Mucosa of gallbladder (tissue), 1 donor: ENCODE measurements around the gene PI16. TPM values are rescaled to one million over a fixed set of nuclear protein-coding genes. Genes with fewer than 3 reads are reported as not detected.

Source experiments
- DNase-seq: peaks from one replicate; pipeline ENCODE4 v3.0.0-alpha.2; 2020; ENCODE audit warnings: low spot score
- total RNA-seq: library from RNA; stranded (reverse); gene quantifications from one replicate; pipeline ENCODE4 v1.2.1, GENCODE V29; 2021
- donor health status: DM: no; HTN: no; CAD: no.

The PI16 gene, protein sequence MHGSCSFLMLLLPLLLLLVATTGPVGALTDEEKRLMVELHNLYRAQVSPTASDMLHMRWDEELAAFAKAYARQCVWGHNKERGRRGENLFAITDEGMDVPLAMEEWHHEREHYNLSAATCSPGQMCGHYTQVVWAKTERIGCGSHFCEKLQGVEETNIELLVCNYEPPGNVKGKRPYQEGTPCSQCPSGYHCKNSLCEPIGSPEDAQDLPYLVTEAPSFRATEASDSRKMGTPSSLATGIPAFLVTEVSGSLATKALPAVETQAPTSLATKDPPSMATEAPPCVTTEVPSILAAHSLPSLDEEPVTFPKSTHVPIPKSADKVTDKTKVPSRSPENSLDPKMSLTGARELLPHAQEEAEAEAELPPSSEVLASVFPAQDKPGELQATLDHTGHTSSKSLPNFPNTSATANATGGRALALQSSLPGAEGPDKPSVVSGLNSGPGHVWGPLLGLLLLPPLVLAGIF
- total RNA-seq, result 16.2 TPM

DNA sequence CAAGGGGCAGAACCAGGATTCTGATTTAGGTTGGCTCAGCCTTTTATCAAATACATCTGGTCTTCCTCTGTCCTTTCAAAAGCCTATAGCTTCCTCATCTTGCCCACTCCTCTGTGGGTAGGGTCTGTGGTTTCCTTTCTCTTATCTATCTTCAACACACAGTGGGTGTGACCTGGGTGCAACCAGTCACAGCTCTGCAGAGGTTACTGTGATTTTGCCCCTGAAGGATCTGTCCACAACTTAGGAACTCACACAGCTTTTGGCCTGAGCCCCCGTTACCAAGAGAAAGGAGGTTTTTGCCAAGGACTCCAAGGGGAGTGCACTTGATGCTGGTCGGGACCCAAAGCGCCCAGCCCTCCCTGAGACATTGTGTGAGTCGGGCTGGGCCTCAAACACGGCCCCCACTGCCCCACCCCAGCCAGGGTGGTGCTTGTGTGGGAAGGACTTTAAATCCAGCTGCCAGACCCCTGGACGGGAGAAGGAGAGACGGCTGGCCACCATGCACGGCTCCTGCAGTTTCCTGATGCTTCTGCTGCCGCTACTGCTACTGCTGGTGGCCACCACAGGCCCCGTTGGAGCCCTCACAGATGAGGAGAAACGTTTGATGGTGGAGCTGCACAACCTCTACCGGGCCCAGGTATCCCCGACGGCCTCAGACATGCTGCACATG, at the start of gene PI16:
PI16 (plus strand) TSS at position 477 of the 670 bp plus-strand sequence; CDS start at position 500, 23 bp downstream.
- DNase-seq, result no peak

DNA sequence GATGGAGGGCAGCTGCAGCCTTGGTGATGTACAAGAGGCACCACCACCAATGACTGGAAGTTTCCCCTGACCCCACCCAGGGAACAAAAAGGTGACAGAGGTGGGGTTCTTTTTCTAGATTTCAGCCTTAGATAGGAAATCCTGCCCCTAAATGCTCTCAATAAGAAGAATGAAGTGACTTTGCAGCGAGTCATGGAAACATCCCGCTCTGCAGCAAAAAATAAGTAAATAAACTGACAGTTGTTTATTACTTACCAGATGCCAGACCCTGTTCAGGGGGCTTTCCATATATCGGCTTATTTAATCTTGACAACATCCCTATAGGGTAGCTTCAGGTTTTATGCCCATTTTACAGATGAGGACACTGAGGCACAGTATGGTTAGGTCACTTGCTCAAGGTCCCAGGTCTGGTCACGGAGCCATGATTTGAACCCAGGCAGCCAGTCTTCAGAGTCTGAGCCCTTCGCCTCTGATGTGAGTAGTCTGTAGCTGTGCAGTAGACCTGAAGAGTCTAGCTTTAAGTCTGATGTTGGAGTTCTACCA, 49.6 kb upstream of the PI16 start:
- DNase-seq, result no peak

DNA sequence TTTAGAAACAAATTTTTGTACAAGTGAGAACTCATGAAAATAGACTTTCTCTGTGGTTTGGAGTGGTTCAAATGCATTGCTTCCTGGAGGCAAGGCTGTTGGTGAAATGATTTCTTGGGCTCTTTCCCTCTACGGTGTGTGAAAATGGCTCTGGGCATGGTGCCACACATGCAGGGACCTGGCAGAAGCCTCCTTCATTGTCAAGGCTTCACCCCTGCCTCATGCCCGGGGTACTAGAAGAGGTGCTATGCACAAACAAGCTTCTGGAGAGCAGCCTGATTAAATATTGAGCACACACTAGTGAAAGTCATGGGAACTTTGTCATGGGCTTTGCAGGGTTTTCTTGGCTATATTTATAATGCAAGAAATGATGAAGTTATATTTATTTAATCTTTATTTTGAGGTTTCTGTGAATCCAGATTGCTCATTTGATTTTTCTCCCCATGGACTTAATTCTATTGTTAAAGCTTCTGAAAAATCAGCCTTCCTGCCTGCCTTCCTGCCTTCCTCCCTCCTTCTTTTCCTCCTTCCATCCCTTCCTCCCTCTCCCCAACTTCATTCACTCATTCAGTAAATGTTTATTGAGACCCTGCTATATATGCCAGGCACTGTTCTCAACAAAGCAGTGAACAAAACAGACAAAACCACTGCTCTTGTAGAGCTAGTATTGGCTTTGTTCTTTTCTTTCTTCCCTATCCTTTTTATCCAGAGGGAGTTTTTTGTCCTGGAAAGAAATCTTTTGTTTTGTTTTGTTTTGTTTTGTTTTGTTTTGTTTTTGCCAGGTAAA, 47.8 kb upstream of the PI16 start:
- DNase-seq, result peak; percentile 88

DNA sequence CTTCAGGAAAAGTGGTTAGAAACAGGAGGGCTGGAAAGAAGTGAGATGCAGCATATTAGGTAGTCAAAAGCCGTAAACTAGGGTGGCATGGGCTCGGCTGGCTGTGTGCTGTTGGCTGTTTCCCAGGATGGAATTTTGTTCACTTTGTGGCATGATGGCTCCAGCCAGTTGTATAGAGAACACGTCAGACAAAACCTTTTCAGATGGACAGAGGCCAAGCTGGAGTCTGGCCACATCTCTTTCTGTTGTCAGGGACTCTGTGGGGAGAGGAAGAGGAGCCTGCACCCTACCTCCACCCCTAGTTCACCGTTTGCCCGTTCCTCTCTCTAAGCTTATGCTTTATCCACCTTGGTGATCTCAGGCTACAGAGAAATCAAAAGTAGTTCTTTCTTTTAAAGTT, 46.8 kb upstream of the PI16 start:
- peak; percentile 76 for DNase-seq

DNA sequence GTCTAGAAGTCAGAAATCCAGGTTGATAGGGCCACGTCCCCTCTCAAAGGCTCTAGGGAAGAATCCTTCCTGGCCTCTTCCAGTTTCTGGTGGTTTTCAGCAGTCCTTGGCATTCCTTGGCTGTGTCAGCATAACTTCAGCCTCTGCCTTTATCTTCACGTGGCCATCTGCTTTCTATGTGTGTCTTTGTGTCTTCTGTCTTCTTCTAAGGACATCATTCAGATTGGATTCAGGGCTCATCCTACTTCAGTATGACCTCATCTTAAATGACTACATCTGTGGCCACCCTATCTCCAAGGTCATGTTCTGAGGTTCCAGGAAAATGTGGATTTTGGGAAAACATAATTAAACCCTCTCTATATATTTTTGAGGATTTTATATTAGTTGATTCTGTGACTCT, 45.8 kb upstream of the PI16 start:
- no peak for DNase-seq

DNA sequence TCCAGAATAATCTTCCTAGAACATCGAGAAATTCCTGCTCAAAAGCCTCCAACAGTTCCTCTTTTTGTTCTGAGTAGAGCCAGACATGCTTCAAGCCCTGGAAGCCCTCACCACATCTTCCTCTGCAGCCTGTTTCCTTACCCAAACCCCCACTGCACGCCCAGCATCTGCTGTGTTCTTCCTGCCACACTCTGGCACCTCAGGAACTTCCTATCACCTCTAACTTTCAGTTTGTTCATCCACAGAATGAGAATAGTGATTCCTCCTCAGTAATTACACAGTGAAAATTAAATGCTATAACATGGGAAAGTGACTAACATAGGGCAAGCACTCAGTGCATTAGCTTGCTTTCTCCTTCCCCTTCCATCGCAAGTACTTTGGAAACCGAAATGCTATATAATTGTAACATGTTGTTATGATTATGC, 42.5 kb upstream of the PI16 start:
- DNase-seq, result no peak

DNA sequence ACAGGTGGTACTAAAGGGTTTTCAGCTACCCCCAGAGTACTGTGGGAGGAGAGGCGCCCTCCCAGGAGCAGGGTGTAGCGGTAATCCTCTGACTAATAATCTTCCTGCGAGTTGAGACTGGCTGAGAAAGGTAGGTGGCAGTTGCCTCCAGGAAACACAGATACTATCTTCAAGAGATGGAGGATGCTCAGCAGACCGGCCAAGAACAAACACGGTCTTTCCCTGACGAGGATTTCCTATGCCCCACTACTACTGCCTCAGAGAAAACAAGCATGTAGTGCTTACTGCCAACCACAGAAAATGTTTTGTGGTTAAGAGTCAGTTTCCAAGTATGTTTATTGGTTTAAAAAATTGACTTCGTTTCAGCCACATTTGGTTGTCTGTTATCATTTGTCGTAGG, 42.0 kb upstream of the PI16 start:
- no peak for DNase-seq

DNA sequence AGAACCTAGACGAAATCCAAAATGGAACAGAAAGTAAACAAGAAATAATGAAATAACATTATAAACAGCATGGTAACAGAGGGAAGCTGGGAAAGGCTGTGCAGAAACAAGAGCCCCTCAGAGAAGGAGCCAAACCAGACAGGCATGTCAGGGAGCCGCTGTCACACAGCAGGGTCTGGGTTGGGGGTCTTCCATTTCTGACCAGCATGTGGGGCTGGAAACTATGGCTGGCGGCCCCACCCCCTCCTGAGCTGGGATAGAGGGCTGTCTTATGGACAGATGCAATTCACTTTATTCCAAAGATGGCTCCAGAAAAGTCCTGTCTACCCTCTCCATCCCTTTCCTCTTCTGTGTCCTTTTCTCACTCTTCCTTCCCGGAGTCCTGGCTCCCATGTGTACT, 41.5 kb upstream of the PI16 start:
- DNase-seq, result no peak

DNA sequence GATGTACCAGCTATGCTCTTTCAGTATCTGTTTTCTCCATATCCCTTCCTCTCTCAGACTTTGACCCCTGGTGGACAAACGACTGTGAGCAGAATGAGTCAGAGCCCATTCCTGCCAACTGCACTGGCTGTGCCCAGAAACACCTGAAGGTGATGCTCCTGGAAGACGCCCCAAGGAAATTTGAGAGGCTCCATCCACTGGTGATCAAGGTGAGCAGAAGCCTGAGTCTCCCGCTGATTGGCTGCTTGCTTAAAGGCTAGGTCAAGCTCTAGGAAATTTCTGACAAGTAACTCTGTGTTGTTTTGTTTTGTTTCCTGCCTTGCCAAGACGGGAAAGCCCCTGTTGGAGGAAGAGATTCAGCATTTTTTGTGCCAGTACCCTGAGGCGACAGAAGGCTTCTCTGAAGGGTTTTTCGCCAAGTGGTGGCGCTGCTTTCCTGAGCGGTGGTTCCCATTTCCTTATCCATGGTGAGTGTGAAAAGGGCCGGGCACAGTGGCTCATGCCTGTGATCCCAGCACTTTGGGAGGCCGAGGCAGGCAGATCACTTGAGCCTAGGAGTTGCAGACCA, 40.2 kb upstream of the PI16 start:
- DNase-seq, result peak; percentile 92

DNA sequence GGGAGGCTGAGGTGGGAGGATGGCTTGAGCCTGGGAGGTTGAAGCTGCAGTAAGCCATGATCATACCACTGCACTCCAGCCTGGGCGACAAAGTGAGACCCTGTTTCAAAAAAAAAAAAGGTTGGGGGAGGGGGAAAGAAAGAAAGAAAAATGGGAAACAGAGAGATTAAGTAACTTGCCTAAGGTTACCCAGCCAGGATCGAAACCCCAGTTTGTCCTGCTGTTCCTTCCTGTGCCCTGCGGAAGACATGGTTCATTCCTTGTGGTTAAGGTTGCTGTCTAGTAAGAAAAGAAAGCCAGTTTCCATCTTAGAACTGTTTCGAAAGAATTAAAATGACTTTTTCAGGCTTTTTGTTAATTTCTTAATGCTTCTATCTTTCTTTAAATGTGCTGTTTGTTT, 38.9 kb upstream of the PI16 start:
- no peak for DNase-seq

DNA sequence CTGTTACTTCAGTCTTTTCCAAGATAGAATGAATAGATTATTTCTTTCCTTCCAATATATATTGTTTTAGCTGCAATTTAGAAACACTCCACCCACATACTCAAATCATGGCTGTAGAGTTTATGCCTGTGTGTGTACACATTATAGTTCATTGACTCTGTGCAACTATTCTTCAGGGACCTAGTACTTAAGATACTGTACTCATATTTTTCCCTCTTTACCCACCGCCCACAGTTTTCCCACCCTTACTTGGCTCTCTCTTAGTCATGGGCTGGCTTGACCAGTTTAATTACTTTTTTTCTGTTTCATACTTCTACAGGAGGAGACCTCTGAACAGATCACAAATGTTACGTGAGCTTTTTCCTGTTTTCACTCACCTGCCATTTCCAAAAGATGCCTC, 38.4 kb upstream of the PI16 start:
- DNase-seq, result no peak

DNA sequence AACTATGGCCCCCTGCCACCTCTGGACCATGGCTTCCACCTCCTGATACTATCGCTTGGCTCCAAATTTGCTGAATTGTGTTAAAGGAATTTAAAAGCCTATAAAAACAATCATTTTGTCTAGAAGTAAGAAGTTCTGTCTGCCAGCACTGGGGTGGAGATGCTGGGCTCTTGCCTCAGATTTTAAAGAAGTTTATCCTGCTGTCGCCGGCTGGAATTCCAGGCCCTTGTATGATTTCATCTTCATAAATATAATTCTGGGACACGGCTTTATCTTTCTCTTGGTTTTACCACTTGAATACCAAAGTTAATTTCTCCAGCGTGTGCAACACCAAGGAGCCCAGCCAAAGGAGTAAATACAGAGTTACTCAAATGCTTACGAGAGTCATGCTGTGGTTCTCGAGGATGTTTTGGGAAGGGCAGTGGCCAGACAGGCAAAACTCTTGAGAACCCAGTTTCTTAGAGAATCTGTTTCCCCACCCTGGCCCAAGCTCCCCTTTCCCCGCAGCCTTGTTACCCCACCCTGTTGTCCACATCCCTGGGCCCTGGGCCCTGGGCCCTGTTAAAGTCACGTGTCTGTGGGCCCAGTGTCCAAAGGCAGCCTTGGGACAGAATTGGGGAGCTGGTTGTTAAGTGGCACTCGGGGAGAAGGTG, 36.9 kb upstream of the PI16 start:
- peak; percentile 44 for DNase-seq

DNA sequence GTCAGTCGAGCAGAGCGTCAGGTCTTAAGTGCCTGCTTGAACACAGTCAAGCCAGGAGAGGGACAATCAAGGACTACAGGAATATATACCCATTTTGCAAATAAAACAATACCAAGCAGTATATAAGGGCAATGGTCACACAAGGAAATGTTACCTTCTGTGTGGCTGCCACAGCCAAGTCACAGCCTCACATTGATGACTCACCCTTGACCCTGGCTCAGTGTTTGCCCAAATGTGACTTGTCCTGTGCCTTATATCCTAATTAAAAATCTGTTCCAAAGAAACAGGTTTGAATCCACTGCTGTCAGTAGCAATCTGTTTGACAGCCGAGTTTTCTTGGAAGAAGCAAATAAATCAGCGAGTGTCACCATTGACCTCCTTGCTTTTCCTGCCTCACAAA, 34.5 kb upstream of the PI16 start:
- DNase-seq, result no peak

DNA sequence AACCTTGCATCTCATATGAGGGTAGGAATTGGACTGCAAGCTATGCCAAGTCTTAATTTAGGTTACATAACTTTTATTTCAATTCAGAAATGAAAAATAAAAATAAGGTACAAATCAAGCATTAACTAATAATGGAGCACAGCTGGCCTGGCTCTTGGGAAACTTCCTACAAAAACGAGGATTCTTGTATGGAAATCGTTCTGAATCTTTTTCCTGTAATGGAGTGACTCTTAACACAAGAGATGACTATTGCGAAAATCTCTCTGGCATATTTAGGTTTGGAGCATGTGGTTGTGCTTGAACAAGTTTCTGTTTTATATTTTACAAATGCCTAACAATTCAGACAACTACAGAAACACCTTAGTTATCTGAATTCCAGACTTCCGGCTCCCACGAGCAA, 34.0 kb upstream of the PI16 start:
- DNase-seq, result no peak

DNA sequence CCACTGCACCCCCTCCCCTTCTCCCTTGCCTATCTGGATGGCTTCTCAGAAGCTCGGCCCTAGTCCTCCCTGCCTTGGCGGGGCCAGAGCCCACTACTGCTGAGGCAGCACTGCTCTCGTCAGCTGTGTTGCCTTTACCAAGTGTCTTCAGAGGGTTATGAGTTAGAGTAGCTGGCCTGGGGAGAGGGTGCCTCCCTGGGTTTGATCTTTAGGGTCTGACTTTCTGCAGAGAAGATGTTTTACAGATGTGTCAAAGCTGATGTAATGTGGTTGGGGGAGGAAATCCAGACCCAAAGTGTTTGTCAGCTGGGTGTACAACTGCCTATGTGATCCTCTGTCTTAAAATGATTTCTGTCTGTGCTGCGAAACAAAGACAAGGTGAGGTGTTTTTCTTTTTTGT, 30.4 kb upstream of the PI16 start:
- no peak for DNase-seq

DNA sequence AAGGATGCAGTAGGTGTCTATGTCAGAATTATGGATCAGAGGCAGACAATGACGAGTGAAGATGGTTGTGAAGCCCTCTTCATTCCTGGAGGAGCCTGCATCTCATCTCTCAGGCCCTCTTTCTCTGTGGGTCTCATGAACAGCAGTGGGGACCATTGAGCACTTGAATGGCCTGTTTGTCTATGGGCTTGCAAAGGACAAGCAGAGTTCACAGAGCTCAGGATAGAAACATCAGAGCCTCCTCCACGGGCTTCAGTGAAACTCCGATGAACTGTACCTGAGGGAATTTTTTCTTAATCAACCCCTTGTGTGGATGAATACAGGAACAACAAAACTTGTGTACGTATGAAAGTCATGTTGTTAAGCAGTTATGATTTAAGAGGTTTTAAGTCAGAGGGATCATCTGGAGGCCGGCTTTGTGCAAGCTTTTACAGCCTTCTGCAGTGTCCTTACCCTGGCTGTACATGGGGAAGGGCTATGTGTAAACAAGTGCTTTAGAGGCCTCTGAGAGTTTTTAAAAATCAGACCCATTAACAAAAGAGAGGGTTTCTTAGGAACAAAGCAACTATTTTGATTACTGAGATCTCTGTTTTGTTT, 29.7 kb upstream of the PI16 start:
- DNase-seq, result no peak

DNA sequence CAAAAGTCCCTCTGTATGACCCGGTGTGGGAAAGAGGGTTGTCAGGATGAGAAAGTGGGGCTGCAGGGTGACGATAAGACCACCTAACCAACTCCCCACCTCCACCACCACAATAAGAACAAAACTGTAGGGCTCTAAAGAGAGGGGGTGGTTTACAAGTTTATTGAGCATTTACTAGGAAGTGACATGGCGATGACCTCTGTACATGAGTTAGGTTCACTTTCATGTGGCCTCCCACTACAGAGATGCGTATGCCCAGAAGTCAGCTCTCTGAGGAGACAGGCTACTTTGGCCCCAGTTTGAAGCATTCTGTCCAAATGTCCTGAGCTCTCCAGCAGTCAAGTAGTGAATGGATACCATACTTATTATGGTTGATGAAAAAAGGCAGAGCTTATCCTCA, 28.7 kb upstream of the PI16 start:
- DNase-seq, result no peak

DNA sequence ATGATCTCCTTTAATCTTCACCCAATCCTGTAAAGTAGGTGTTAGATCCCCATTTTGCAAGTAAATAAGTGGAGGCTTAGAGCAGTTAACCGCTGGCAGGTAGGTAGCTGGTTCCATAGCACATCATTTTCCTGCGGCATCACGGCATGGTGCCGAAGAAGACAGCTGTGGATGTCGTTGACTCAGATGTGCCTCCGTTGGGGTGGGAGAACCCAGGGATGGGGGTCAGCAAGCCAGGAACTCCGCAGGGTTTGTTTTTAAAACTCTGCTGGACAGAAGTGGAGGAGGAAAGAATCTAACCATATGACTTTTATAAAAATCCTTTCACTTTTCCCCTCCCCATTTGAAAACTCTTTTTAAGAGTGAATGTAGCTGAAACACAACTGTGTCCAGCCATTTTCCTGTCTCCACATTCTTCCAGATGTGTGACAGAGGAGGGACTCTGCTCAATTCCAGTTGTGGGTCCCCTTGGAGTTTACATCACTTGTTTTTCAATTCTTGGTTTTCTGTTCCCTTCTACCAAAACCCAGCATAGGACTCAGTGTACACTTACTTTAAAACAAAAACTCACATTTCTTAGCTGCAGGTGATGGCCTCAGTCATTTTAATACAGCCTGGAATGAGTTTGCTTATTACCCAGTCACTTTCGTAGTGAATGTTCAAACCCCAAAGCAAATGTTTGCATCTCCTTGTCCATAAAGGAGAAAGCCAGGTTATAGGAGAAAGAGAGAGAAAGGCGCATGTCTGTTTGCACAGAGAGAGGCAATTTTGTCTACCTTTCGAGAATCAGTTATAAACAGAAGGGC, 27.6 kb upstream of the PI16 start:
- DNase-seq, result no peak

DNA sequence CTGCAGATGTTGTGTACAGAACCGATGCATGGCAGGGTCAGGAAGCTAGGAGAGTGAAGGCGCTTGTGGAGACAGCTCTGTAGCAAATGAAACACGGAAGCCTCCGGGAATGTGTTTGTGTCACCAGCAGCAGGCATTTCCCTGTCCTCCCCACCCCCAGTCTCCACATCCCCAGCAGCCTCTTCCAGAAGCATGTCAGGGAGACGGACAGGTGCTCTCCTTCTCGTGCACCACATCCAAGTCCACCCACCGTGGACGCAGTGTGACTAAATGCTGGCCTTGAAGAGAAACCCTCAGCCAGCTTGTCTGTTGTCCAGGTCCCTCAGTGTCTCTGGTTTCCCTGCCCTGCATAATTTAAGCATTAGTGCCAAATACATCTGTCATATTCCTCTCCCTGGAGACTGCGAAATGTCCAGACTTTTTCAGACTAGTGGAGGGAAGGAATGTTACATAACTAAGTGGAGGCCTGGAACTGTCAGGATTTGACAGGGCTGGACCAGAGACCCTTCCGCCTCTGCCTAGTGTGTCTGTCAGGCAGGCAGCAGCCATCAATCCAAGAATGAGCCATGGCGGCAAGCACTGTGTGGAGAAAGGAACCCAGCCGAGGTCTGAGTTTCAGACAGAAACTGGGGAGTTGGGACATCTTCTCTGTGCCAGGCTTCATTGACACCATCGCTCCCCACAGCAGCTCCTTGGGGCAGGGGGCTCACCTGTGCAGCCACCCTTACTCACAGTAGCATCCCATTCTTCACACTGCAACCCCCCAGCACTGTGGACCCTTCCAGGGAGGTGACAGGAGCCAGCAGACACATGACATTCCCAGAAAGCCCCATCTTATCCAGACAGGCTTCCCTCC, 26.6 kb upstream of the PI16 start:
- no peak for DNase-seq
